Subcutaneous abdominal adipose tissue (tissue), 5 donors: Measurements from ENCODE around the gene SLC25A24.
A peak's percentile ranks its signal among the peaks of the same experiment; 100 is the strongest.
"Not testable (repeated sequence)": the region's sequence is repeated elsewhere in the genome, so short reads cannot be mapped to it uniquely, and the experiment has no call there.

Source experiments
- H3K27ac ChIP-seq: one replicate; pipeline ENCODE4 v1.7.0; 2013; ENCODE audit warnings: low read depth, mild to moderate bottlenecking, inconsistent platforms, low read length, moderate library complexity
- H3K27me3 ChIP-seq, 5 donors: one replicate each; pipeline ENCODE4 v1.7.0; 2013; ENCODE audit warnings: low read length in 5 of 5, inconsistent platforms in 1 of 5; ENCODE audit not compliant: control insufficient read depth in 5 of 5, insufficient read depth in 4 of 5
- H3K36me3 ChIP-seq, 5 donors: one replicate each; pipeline ENCODE4 v1.7.0; 2013; ENCODE audit warnings: low read length in 5 of 5; ENCODE audit not compliant: control insufficient read depth in 5 of 5, insufficient read depth in 5 of 5
- H3K4me1 ChIP-seq, 5 donors: one replicate each; pipeline ENCODE4 v1.7.0; 2013; ENCODE audit warnings: low read length in 5 of 5, mild to moderate bottlenecking in 3 of 5, moderate library complexity in 1 of 5; ENCODE audit not compliant: control insufficient read depth in 5 of 5, insufficient read depth in 5 of 5
- H3K4me3 ChIP-seq, 5 donors: one replicate each; pipeline ENCODE4 v1.7.0; 2013; ENCODE audit warnings: low read length in 5 of 5, low read depth in 1 of 5
- H3K9ac ChIP-seq, 5 donors: one replicate each; pipeline ENCODE4 v1.7.0; 2013; ENCODE audit warnings: low read length in 5 of 5, mild to moderate bottlenecking in 4 of 5, moderate library complexity in 3 of 5
- H3K9me3 ChIP-seq, 5 donors: one replicate each; pipeline ENCODE4 v1.7.0; 2013; ENCODE audit warnings: low read length in 5 of 5; ENCODE audit not compliant: control insufficient read depth in 5 of 5
- donor health status: healthy.
- donor health status: healthy.
- donor health status: healthy.
- donor health status: healthy.
- donor health status: healthy.

SLC25A24 gene

DNA sequence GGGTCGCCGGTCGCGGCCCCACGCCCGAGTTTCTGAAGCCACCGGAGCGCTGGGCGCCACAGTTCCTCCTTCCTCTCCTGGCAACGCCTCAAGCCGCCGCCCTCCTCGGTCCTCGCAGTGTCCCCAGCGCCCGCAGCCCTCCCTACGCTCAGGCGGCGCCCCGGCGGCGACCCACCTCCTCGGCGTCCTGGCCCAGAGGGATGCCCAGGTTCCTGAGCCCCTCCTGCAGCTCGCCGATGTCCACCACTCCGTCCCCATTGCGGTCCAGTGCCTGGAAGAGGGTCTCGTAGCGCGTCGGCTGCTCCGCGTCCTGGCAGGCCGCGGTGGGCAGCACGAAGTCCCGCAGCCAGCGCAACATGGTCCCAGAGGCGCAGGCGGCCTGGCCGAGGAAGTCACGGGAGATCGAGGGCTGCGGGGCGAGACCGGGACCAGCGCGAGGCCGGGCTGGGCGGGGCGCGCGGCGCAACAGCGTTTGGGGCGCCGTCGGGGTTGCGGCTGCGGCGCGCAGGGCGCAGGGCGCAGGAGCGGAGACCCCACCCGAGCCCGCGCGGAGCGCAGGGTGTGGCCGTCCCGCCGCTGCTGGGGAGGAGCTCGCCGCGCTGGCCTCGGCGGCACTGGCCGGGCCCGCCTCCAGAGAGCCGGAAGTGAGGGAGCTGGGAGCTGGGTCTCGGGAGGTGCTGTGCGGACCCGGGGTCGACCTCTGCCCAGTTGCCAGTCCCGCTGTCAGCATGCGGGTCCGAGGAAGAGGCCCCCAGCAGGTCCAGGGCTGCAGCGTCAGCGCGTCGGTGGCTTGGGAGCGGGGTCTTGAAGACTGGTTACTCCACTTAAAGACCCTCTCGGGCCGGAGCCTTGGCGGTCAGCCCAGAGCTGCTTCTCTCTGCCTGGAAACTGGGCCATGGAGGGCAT lies at the start of gene SLC25A24:
TSS of gene SLC25A24 (minus strand) at position 563 of the 906 bp plus-strand sequence. CDS start at position 358, 205 bp downstream.
- H3K27ac ChIP-seq: peak within 1 kb of the TSS; percentile 96
- H3K9me3 ChIP-seq: no peaks in the 10 kb centered on the region
- no peaks in the 10 kb centered on the region for H3K27me3 ChIP-seq
- peaks cover 0 to 7% (median 3%) of the 10 kb centered on the region in 5 donors for H3K36me3 ChIP-seq
- H3K4me3 ChIP-seq: peak within 1 kb of the TSS; percentile 82 to 98 (median 93)
- H3K9ac ChIP-seq: peak within 1 kb of the TSS; percentile 79 to 91 (median 82)
- H3K4me1 ChIP-seq: peaks cover 7 to 48% (median 36%) of the 10 kb centered on the region in 5 donors

DNA sequence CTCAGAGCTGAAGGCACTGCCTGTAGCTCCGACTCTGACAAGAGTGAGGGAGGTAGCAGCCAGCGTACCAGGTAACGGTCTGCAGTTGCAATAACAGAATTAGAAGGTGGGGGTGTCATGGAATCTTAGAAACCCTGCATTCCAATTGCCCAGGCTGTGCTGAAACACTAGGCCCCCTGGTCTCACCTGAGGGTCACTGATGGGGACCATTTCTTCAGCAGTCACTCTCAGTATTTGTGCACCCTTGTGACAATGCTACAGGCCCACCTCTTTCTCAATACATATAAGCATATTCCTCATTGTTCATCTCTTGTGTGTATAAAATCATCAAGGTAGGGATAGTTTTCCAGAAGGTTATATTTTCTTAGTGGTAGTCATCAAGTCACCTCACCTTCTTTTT lies 43.8 kb upstream of the SLC25A24 start, which contains the start of gene NBPF4:
TSS of gene NBPF4 (minus strand) at position 101 of the 400 bp plus-strand sequence. CDS start 315 bp downstream, outside the sequence.
- not testable (repeated sequence) for H3K4me1 ChIP-seq, H3K36me3 ChIP-seq, H3K9ac ChIP-seq, H3K27ac ChIP-seq, H3K9me3 ChIP-seq, H3K27me3 ChIP-seq, H3K4me3 ChIP-seq

DNA sequence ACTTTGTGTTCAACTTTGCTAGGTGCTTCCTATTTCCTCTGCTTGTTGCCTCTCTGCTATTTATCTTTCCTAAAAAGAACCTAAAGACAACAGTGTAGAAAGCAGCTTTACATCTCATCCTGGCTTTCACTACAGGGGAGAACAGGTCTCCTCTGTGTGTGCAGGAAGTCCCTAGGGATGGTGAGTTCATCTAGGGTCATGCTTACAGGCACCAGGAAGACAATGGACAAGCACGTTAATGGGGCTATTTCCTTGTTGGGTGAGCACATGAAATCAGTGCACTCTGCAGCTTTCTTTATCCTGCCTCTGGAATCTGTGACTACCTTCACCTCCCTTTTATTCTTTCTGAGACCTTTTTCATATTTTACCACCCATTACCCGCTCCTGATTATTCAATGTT lies 39.3 kb upstream of the SLC25A24 start:
- H3K36me3 ChIP-seq, H3K4me1 ChIP-seq, H3K27me3 ChIP-seq, H3K4me3 ChIP-seq, H3K9me3 ChIP-seq, H3K9ac ChIP-seq, H3K27ac ChIP-seq: not testable (repeated sequence)

DNA sequence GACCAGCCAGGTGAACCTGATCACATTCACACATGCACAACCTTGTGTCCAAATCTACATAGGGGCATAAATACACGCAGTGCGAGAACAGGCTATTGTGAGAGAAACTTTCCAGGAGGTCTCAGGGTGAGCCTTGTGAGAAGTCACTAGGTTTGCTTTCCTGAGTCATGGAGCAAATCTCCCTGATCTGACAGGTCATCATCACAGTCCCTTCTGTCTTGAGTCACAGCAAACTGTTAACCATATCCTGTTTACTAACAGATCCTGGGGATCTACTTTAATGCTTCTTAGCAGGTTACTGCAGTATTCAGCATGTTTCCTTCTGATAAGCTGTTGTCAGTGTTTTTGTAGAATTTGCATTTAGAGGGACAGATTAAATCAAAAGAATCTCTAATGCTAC lies 35.2 kb upstream of the SLC25A24 start:
- not testable (repeated sequence) for H3K27me3 ChIP-seq, H3K9me3 ChIP-seq, H3K4me3 ChIP-seq, H3K9ac ChIP-seq, H3K27ac ChIP-seq, H3K4me1 ChIP-seq, H3K36me3 ChIP-seq

DNA sequence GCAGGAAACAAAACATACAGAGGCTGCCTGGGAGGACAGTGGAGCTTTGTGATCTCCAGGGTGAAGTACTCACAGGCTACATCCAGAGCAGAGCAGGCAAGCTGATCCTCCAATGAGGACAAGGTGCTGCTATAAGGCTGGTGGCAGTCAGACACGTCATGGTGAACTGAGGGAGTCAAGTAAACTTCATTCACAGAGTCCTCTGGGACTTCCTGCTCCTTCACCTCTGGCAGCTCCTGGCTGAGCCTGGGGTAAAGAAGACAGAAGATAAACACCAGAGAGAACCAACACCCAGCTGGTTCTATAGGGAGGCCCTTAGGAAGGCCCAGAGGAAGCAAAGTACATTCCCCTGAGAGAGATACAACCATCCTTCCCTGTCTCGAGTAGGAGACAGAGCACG lies 32.0 kb upstream of the SLC25A24 start:
- H3K4me1 ChIP-seq, H3K27ac ChIP-seq, H3K4me3 ChIP-seq, H3K9me3 ChIP-seq, H3K36me3 ChIP-seq, H3K9ac ChIP-seq, H3K27me3 ChIP-seq: not testable (repeated sequence)

DNA sequence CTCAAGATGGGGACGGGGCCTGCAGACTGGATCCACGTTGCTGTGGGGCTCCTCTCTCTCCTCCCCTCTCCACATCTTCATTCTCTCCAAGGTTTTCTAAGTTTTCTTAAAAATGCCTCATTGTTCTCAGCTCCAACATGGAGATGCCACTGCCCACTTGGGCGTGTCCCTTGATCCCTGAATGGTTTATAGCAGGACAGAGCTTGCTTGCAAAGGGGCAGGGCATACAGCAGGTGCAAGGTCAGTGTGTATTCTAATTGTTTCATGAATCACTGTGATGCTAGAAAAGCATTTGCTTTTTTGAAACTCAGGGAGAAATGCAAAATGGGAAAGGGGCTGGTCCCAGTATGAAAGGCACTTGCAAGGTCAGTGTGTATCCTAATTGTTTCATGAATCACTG lies 29.8 kb upstream of the SLC25A24 start:
- not testable (repeated sequence) for H3K9ac ChIP-seq, H3K27me3 ChIP-seq, H3K4me3 ChIP-seq, H3K36me3 ChIP-seq, H3K9me3 ChIP-seq, H3K4me1 ChIP-seq, H3K27ac ChIP-seq

DNA sequence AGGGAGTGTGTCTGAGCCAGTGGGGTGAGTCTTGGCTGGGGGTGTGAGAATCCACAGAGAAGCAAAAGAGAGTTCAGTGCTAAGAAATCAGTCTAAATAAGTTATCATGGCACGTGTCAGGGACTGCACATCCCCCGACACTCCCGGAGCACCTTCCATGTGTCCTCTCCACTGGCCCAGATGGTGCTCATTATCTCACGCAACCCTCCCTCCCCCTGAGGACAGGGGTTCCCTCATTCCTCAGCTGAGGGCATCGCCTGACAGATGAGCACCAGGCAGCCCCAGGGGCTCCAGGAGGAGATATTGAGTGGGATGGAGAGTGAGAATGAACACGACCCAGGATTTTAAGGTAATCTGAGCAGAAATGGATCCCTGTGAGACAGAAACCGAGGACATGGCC lies 27.6 kb upstream of the SLC25A24 start:
- H3K36me3 ChIP-seq, H3K4me3 ChIP-seq, H3K9me3 ChIP-seq, H3K27me3 ChIP-seq, H3K27ac ChIP-seq, H3K4me1 ChIP-seq, H3K9ac ChIP-seq: not testable (repeated sequence)

DNA sequence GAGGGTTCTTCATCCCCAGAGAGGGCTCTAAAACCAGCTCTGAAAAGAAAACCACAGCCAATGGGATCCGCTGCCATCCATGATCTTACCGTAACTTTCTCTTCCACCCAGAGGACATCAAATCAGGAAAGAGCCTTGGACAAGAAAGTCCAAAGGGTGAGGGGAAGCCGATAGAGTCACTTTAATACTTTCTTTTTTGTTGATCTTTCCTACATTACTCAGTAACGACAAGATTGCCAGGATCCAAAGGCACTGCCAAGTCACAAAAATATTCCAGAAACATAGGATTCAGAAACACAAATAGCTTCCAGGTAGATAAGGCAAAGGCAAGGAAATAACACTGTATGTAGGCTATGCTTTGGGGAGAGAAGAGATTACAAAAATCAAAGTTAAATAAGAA lies 26.7 kb upstream of the SLC25A24 start:
- H3K27ac ChIP-seq, H3K4me1 ChIP-seq, H3K9ac ChIP-seq, H3K27me3 ChIP-seq, H3K9me3 ChIP-seq, H3K36me3 ChIP-seq, H3K4me3 ChIP-seq: not testable (repeated sequence)

DNA sequence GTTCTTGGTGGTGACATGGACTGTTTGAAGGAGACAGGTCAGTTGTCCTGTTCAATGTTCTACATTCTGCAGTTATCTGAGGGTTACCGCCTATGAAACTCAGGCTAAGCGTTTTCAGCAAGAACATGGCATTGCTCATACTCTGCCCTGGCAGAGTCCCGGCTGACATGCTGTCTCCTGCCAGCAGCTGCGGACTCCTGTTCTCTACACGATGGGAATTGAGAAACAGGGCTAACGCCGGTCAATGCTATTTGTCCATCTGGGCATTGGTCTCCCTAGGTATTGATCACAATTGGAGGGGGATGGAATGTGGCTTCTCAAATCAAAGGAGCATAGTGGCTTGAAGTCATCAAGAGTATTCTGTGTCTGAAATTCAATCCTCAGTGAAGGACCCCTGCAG lies 23.1 kb upstream of the SLC25A24 start:
- not testable (repeated sequence) for H3K4me3 ChIP-seq, H3K27me3 ChIP-seq, H3K36me3 ChIP-seq, H3K9ac ChIP-seq, H3K27ac ChIP-seq, H3K4me1 ChIP-seq, H3K9me3 ChIP-seq

DNA sequence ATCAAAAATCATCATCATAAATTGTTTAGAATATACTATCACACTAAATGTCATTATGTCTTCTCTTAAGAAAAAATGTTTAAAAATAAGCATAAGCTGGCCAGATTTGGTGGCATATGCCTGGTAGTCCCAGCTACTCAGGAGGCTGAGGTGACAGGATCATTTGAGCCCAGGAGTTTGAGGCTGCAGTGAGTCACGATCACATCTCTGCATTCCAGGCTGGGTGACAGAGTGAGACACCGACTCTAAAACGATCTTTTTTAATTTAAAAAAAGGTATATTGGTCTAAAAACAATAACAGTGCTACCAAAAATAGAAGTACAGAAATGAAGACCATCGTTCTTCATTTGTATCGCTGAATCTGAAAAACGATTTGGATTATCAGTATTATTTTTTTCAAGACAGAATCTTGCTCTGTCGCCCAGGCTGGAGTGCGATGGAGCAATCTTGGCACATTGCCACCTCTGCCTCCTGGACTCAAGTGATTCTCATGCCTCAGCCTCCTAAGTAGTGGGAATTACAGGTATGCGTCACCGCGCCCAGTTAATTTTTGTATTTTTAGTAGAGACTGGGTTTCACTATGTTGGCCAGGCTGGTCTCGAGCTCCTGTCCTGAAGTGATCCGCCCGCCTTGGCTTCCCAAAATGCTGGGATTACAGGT lies 17.5 kb upstream of the SLC25A24 start:
- not testable (repeated sequence) for H3K9ac ChIP-seq, H3K27ac ChIP-seq, H3K4me3 ChIP-seq, H3K4me1 ChIP-seq, H3K36me3 ChIP-seq, H3K9me3 ChIP-seq, H3K27me3 ChIP-seq
